Measurements from ENCODE around the gene MX2. TPM values are rescaled to one million over a fixed set of nuclear protein-coding genes. Genes with fewer than 3 reads are reported as not detected.

MX2 gene
- total and polyA plus RNA-seq, 2 of the 4 experiments (the other 2 are of a cell fraction) = 0.53 to 0.54 TPM

DNA sequence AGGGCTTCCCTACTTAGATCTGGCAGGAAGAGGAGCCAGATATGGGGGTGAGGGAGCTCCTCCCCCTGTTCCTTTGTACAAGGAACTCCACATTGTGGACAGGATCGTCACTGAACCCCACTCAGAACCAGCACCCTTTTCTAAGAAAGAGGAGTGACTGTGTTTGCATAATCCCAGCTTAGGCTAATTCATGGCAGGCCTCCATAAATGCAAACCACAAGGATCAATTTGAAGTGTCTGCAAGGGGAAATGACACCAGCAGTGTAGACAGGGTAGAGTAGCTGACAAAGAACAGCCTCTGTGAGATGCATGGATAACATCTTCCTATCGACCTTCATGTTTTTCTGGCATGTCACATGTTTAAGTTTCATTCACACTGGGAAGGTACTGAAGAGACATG is 75.9 kb downstream of the MX2 start:
- Histone ChIP-seq H3K9me3 (ENCODE audit: control insufficient read depth, insufficient read depth, low read length) (no peaks in the 10 kb centered on the region), H4K8ac (ENCODE audit: low read depth in 2 of 2, low read length in 2 of 2) (no peak overlapping the region), H3K14ac (replicated peaks; ENCODE audit: low read depth, low read length) (no peak overlapping the region), H2BK20ac (ENCODE audit: low read depth, low read length) (no peak overlapping the region), H3K56ac (ENCODE audit: extremely low read depth, insufficient read depth, low read length) (no peak overlapping the region), H2BK5ac (ENCODE audit: low read depth, low read length, poor library complexity, severe bottlenecking) (no peak overlapping the region), H3K36me3 (ENCODE audit: control insufficient read depth, insufficient read depth, low read length) (no peaks in the 10 kb centered on the region), H3K4ac (ENCODE audit: low read depth, low read length) (no peak overlapping the region), H3K27ac (ENCODE audit: insufficient read depth, low read length) (no peak overlapping the region), H3K4me2 (ENCODE audit: low read depth, low read length) (no peak overlapping the region), H2BK120ac (ENCODE audit: low read depth, low read length) (no peak overlapping the region), H3K9me1 (ENCODE audit: insufficient read depth, low read length) (no peaks in the 10 kb centered on the region), H4K20me1 (ENCODE audit: insufficient read depth, low read length) (no peaks in the 10 kb centered on the region; the same call in 1 of the 2 replicates), H2AFZ (replicated peaks; ENCODE audit: low read length, poor library complexity) (no peak overlapping the region), H2BK15ac (ENCODE audit: low read depth, low read length) (no peak overlapping the region), H3K79me1 (ENCODE audit: low read depth in 1 of 2, low read length in 2 of 2) (no peaks in the 10 kb centered on the region), H3K9ac (ENCODE audit: low read depth, low read length) (no peak overlapping the region), H3K18ac (ENCODE audit: low read depth, low read length) (no peak overlapping the region), H4K91ac (ENCODE audit: insufficient read depth, low read depth, low read length) (no peak overlapping the region), H2AK5ac (ENCODE audit: low read depth, low read length) (no peak overlapping the region), H2AK9ac (replicated peaks; ENCODE audit: low read depth, low read length, poor library complexity) (no peak overlapping the region), H3K27me3 (ENCODE audit: control insufficient read depth, insufficient read depth, low read length) (no peaks in the 10 kb centered on the region), H4K5ac (ENCODE audit: low read depth, low read length) (no peak overlapping the region), H3K23ac (ENCODE audit: low read depth, low read length) (no peak overlapping the region), H3K4me3 (ENCODE audit: insufficient read depth, low read depth, low read length) (no peak overlapping the region), H3K4me1 (ENCODE audit: control insufficient read depth, insufficient read depth, low read length) (no peaks in the 10 kb centered on the region)
- TF ChIP-seq SMC3 (IDR thresholded peaks at IDR 0.05; ENCODE audit: low read depth, low read length) (no peak), RCOR1 (IDR thresholded peaks at IDR 0.05; ENCODE audit: insufficient replicate concordance, low read length) (no peak), ELK1 (IDR thresholded peaks at IDR 0.05; ENCODE audit: borderline replicate concordance, low read depth, low read length) (no peak), MAZ (IDR thresholded peaks at IDR 0.05; ENCODE audit: borderline replicate concordance, low read depth, low read length) (no peak), POLR2A (IDR thresholded peaks at IDR 0.05; ENCODE audit: low read depth, low read length) (no peak)
- TF ChIP-seq, protein P1, sequence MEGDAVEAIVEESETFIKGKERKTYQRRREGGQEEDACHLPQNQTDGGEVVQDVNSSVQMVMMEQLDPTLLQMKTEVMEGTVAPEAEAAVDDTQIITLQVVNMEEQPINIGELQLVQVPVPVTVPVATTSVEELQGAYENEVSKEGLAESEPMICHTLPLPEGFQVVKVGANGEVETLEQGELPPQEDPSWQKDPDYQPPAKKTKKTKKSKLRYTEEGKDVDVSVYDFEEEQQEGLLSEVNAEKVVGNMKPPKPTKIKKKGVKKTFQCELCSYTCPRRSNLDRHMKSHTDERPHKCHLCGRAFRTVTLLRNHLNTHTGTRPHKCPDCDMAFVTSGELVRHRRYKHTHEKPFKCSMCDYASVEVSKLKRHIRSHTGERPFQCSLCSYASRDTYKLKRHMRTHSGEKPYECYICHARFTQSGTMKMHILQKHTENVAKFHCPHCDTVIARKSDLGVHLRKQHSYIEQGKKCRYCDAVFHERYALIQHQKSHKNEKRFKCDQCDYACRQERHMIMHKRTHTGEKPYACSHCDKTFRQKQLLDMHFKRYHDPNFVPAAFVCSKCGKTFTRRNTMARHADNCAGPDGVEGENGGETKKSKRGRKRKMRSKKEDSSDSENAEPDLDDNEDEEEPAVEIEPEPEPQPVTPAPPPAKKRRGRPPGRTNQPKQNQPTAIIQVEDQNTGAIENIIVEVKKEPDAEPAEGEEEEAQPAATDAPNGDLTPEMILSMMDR (conservative IDR thresholded peaks at IDR 0.05; ENCODE audit: low read depth, low read length) = no peak
- BruUV-seq (replicated peaks) = no TSS peak
- no peak for DNase-seq
- in situ Hi-C loops (cut with MboI; ENCODE audit: low sequenced_read_pairs) (no loop called here), dilution Hi-C loops (cut with HindIII; ENCODE audit: low sequenced_read_pairs, unreplicated experiment) (no loop called here), intact Hi-C loops (cut with micrococcal nuclease) (no loop called here)
- no peak for ATAC-seq (ENCODE audit: low read depth)
- ChIA-PET POLR2A (ENCODE audit: unreplicated experiment) (no interaction called here), CTCF (no interaction called here)
- no CpG with 5 or more reads among the region's 2 CpGs for WGBS, 2 experiments (ENCODE audit: extremely low coverage in 2 of 2, insufficient read length in 1 of 2)
